Nephron (organoid): ENCODE data around the gene GALNT7.

Experiments
- H3K27ac Mint-ChIP-seq, 3 experiments: 2 replicates each; pipeline ENCODE4 v1.8.0; 2020; ENCODE audit warnings: mixed read lengths in 3 of 3, mild to moderate bottlenecking in 2 of 3, moderate library complexity in 1 of 3
- H3K27me3 Mint-ChIP-seq: 2 replicates; pipeline ENCODE4 v1.8.0; 2021; ENCODE audit warnings: low read depth, mild to moderate bottlenecking, moderate library complexity, mixed read lengths
- H3K36me3 Mint-ChIP-seq: 2 replicates; pipeline ENCODE4 v1.8.0; 2020; ENCODE audit warnings: low read depth, mixed read lengths
- H3K4me1 Mint-ChIP-seq: 2 replicates; pipeline ENCODE4 v1.8.0; 2020; ENCODE audit warnings: mixed read lengths
- H3K4me3 Mint-ChIP-seq, 3 experiments: 2 replicates each; pipeline ENCODE4 v1.8.0; 2020; ENCODE audit warnings: mild to moderate bottlenecking in 3 of 3, mixed read lengths in 3 of 3, moderate library complexity in 2 of 3
- H3K9me3 Mint-ChIP-seq: 2 replicates; pipeline ENCODE4 v1.8.0; 2020; ENCODE audit warnings: mixed read lengths
- TF ChIP-seq, protein P1 (sequence below), 3 experiments: fragments of 200-600 bp; sonication (generic); IDR thresholded peaks; one replicate each; pipeline ENCODE4 v1.5.0; 2021; ENCODE audit warnings: antibody characterized with exemption in 3 of 3; ENCODE audit not compliant: unreplicated experiment in 3 of 3

Gene GALNT7

DNA sequence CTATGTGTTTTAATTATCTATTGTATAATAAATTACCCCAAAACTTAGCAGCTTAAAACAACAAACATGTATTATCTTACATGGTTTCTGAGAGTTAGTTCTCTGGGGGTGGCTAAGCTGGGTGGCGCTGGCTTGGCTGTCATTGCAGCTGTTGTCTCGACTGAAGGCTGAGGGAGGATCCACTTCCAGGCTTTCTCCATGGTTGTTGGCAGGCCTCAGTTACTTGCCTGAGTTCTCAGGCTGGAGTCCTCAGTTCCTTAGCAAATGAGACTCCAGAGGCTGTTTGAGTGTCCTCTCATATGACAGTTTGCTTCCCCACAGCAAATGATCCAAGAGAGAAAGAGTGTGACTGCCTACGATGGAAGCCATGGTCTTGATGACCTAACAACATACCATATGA, 23.5 kb upstream of the GALNT7 start:
- peak overlapping the region; percentile 64 to 88 (median 86) for H3K27ac Mint-ChIP-seq
- no peak overlapping the region for H3K4me3 Mint-ChIP-seq
- TF ChIP-seq, protein P1, sequence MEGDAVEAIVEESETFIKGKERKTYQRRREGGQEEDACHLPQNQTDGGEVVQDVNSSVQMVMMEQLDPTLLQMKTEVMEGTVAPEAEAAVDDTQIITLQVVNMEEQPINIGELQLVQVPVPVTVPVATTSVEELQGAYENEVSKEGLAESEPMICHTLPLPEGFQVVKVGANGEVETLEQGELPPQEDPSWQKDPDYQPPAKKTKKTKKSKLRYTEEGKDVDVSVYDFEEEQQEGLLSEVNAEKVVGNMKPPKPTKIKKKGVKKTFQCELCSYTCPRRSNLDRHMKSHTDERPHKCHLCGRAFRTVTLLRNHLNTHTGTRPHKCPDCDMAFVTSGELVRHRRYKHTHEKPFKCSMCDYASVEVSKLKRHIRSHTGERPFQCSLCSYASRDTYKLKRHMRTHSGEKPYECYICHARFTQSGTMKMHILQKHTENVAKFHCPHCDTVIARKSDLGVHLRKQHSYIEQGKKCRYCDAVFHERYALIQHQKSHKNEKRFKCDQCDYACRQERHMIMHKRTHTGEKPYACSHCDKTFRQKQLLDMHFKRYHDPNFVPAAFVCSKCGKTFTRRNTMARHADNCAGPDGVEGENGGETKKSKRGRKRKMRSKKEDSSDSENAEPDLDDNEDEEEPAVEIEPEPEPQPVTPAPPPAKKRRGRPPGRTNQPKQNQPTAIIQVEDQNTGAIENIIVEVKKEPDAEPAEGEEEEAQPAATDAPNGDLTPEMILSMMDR (IDR thresholded peaks at IDR 0.05; ENCODE audit: unreplicated experiment in 3 of 3) = no peak
- H3K4me1 Mint-ChIP-seq = peaks cover 11% of the 10 kb centered on the region
- no peaks in the 10 kb centered on the region for H3K9me3 Mint-ChIP-seq
- no peaks in the 10 kb centered on the region for H3K27me3 Mint-ChIP-seq
- H3K36me3 Mint-ChIP-seq = no peaks in the 10 kb centered on the region

DNA sequence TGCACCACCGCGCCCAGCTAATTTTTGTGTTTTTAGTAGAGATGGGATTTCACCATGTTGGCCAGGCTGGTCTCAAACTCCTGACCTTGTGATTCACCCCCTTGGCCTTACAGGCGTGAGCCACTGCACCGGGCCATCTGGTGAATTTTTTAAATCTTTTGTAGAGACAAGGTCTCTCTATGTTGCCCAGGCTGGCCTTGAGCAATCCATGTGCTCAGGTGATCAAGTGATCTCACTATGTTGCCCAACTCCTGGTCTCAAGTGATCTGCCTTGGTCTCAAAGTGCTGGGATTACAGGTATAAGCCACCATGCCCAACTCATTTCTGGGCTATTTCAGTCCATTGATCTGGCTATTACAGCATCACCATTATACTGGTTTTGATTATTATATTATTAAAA, 22.2 kb upstream of the GALNT7 start:
- Mint-ChIP-seq H3K4me1 (peaks cover 11% of the 10 kb centered on the region), H3K4me3 (no peak overlapping the region), H3K36me3 (no peaks in the 10 kb centered on the region), H3K27ac (no peak overlapping the region), H3K9me3 (no peaks in the 10 kb centered on the region), H3K27me3 (no peaks in the 10 kb centered on the region)
- TF ChIP-seq, protein P1 (IDR thresholded peaks at IDR 0.05; ENCODE audit: unreplicated experiment in 3 of 3) = no peak

DNA sequence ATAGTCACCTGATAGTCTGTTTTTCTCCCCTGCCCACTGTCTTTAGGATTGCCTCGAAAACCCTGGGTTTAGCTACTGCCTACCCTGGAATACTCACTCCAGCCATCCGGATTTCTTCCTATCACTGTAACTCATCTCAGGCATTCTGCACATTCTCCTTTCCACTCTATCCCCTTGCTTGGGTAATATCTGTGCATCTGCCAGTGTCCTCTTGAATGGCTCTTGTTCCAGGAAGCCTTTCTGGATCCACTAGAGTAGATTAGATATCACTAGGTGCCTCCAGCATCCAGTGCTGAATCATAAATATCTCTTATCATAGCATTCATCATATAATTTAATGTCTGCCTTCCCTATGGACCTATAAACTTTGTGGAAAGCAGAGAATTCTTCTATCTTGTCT, 17.1 kb upstream of the GALNT7 start:
- Mint-ChIP-seq H3K27me3 (no peaks in the 10 kb centered on the region), H3K4me1 (no peaks in the 10 kb centered on the region), H3K27ac (no peak overlapping the region), H3K36me3 (no peaks in the 10 kb centered on the region), H3K4me3 (no peak overlapping the region), H3K9me3 (no peaks in the 10 kb centered on the region)
- TF ChIP-seq, protein P1 (IDR thresholded peaks at IDR 0.05; ENCODE audit: unreplicated experiment in 3 of 3) = no peak

- Mint-ChIP-seq H3K27me3 (no peaks in the 10 kb centered on the region), H3K36me3 (no peaks in the 10 kb centered on the region), H3K4me3 (no peak overlapping the region), H3K27ac (no peak overlapping the region), H3K4me1 (no peaks in the 10 kb centered on the region), H3K9me3 (no peaks in the 10 kb centered on the region)
- TF ChIP-seq, protein P1 (IDR thresholded peaks at IDR 0.05; ENCODE audit: unreplicated experiment in 3 of 3) = no peak
Measured at GRCh38 chr4:173152104-173152503, 16.5 kb upstream of the GALNT7 start.

GRCh38 chr4:173153445-173153844, 15.2 kb upstream of the GALNT7 start:
- peak overlapping the region in 2 of 3 experiments; percentile 1 to 38 for H3K27ac Mint-ChIP-seq
- no peaks in the 10 kb centered on the region for H3K27me3 Mint-ChIP-seq
- H3K4me3 Mint-ChIP-seq = no peak overlapping the region
- H3K9me3 Mint-ChIP-seq = no peaks in the 10 kb centered on the region
- TF ChIP-seq, protein P1 (IDR thresholded peaks at IDR 0.05; ENCODE audit: unreplicated experiment in 3 of 3) = no peak
- H3K36me3 Mint-ChIP-seq = no peaks in the 10 kb centered on the region
- no peaks in the 10 kb centered on the region for H3K4me1 Mint-ChIP-seq

DNA sequence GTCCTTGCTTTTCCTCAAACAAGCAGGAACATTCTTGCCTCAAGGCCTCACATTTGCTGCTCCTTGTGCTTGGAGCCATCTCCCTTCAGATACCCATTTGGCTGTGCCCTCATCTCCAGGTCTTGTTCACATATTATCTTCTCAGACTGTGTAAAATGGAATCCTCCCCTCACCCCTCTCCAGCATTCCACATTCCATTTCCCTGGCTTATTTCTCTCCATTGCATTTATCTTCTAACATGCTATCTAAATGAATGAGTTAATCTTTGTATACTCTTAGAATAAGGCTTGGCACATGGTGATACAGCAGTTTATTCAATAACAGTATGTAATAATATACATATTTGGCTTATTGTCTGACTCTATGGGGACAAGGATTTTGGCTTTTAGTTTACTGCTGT, 8.8 kb upstream of the GALNT7 start:
- Mint-ChIP-seq H3K9me3 (no peaks in the 10 kb centered on the region), H3K36me3 (no peaks in the 10 kb centered on the region), H3K4me3 (no peak overlapping the region), H3K27me3 (no peaks in the 10 kb centered on the region), H3K27ac (no peak overlapping the region), H3K4me1 (peaks cover 6% of the 10 kb centered on the region)
- TF ChIP-seq, protein P1 (IDR thresholded peaks at IDR 0.05; ENCODE audit: unreplicated experiment in 3 of 3) = no peak
